HG02623 (cell line): ENCODE measurements around the gene SPEN.
"Not testable (repeated sequence)": the region's sequence is repeated elsewhere in the genome, so short reads cannot be mapped to it uniquely, and the experiment has no call there.

ENCODE experiments used
- ATAC-seq: cut with Tn5 transposase; IDR thresholded peaks from one replicate; pipeline ENCODE4 v1.9.1; 2021; ENCODE audit warnings: moderate library complexity; ENCODE audit not compliant: unreplicated experiment

Gene SPEN, protein sequence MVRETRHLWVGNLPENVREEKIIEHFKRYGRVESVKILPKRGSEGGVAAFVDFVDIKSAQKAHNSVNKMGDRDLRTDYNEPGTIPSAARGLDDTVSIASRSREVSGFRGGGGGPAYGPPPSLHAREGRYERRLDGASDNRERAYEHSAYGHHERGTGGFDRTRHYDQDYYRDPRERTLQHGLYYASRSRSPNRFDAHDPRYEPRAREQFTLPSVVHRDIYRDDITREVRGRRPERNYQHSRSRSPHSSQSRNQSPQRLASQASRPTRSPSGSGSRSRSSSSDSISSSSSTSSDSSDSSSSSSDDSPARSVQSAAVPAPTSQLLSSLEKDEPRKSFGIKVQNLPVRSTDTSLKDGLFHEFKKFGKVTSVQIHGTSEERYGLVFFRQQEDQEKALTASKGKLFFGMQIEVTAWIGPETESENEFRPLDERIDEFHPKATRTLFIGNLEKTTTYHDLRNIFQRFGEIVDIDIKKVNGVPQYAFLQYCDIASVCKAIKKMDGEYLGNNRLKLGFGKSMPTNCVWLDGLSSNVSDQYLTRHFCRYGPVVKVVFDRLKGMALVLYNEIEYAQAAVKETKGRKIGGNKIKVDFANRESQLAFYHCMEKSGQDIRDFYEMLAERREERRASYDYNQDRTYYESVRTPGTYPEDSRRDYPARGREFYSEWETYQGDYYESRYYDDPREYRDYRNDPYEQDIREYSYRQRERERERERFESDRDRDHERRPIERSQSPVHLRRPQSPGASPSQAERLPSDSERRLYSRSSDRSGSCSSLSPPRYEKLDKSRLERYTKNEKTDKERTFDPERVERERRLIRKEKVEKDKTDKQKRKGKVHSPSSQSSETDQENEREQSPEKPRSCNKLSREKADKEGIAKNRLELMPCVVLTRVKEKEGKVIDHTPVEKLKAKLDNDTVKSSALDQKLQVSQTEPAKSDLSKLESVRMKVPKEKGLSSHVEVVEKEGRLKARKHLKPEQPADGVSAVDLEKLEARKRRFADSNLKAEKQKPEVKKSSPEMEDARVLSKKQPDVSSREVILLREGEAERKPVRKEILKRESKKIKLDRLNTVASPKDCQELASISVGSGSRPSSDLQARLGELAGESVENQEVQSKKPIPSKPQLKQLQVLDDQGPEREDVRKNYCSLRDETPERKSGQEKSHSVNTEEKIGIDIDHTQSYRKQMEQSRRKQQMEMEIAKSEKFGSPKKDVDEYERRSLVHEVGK (N-terminal part only)

DNA sequence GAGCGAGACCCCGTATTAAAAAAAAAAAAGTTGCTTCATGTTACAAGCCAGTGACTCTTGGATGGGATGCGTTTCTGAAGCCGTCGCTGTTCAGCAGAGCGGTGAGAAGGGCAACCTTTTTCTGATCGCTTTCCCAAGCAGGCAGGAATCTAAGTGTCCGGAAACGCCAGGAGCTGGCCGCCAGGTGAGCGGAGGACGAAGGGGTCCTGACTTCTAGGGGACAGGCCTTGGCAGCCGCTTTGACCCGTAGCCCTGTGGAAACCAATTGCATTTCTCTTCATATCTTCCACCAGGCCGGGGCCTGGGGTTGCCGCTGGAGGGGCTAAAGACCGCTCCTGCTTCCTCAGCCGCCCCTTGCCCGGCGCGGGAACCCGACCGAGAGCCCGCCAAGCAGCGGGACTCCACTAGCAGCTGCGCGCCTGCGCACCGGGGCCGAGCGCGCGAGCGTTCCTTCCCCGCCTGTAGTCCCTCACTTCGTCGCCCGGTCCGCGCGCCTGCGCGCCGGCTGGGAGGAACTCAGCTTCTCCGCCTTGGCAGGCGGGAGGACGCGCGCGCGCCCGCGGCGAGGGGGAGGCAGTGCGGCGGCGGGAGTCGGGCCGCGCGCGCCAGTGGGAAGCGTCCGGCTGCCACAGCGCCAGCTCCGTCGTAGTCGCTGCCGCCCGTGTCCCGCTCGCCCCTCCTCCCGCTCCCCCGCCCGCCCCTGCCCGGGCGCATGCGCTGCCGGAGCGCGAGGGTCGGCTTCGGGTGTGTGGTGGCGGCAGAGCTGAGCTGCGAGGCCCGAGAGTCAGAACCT, at the start of gene SPEN:
SPEN (plus strand) TSS at position 608 of the 793 bp plus-strand sequence. CDS start 361 bp downstream, outside the sequence.
- peak; percentile 62 for ATAC-seq

DNA sequence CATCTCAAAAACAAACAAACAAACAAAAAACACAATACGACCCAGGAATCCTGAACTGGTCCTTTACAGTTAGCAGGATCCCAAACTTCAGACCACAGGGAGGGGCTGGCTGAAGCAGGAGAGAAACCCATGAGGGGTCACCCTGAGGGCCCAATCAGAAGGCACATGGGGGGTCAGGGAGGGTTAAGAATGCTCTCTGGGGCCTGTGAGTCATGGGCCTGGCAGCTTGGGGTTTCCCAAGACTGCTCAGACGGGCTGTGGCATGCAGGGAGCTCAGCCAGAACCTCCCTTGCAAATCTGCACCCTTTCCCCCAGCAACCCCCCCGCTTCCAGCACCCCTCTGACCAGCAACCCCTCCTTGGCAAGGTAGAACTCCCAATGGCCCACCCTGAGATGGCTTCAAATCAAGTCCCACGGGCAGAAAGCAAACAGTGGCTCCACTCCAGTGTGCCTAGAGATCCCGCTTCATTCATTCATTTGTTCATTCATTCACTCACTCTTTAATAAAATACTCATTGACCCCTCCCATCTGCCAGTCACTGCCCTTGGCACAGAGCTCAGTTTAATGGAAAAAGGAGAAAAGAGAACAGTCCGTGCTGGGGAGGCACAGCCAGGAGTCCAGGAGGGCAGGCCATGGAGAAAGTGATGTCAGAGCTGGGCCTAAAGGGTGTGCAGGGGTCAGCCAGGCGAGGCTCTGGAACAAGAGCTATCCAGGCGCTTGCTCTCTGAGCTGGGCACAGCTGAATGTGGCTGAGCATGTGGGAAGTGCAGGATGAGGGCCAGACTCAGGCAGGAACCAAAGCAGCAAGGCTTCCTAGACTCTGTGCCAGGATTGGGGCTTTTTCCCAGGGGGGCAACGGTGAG, 48.3 kb upstream of the SPEN start:
- no peak for ATAC-seq

DNA sequence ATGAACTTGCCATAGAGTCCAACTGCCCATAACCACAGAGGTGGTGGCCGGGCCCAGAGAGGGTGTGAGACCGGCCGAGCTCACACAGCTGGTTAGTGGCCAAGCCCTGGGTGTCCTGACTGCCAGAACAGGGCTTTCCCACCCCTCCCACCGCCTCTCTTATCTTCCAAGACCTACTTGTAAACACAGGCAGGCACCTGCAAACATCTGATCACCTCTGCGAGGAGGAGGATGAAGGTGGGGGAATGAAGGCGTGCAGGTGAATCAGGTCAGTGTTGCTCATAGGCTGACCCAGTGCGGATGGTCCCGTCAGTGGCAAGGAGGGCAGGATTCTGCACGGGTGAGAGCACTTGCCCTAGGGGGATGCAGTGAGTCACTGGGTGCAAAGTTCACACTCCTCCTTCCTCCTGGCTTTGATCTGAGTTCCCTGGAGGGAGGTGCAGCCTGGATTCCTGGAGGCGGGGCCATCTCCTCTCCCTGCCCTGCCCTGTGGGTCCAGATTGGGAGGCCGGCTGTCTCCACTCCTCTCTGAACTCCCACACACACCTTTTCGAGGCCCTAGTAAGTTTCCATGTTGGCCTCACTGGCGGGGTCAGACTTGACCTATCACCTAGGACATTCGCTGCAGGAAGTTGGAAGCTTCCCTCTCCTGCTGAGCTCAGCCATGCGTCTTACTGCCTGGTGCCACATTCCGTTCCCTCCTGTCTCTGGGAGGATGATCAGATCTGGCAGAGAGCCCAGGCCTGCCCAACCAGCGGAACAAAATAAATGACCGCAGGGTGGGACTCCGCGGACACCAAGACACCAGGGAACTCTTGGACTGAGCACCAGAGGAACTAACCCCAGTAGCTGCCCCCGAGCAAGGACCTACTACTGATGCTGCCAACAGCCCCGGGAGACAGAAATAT, 47.3 kb upstream of the SPEN start:
- ATAC-seq = no peak

DNA sequence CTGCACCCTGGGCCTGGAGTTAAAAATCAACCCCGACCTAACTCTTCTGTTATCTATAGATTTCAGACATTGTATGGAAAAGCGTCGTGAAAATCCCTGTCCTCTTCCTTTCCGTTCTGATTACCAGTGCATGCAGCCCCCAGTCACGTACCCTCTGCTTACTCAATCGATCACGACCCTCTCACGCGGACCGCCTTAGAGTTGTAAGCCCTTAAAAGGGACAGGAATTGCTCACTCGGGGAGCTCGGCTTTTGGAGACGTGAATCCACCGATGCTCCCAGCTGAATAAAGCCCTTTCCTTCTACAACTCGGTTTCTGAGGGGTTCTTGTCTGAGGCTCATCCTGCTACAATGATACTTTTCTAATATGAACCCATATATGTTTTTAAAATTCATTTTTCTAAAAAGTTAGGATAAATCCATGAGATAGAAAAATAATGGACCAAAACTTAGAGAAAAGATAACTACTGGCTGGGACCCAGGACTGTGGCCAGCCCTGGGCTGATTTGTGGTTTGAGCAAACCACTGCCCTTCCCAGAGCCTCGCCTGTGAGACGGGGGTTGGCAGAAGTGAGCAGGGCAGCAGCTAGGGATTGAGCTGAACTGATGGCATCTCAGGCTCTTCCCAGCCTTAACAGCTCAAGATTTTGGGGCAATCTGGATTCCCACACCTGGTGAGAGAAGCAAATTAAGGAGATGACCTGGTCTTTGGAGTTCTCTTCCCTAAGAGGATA, 45.1 kb upstream of the SPEN start:
- ATAC-seq = no peak

DNA sequence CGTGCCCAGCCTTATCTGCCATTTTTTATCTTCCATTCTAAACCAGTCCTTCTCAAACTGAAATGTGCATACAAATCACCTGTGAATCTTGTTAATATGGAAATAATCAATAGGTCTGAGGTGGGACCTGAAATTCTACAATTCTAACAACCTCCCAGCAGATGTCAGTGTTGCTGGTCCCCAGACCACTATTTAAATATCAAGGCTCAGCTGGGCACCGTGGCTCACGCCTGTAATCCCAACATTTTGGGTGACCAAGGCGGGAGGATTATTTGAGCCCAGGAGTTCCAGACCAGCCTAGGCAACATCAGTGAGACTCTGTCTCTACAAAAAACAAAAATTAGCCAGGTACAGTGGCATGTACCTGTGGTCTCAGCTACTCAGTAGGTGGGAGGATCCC, 44.1 kb upstream of the SPEN start:
- ATAC-seq = no peak

DNA sequence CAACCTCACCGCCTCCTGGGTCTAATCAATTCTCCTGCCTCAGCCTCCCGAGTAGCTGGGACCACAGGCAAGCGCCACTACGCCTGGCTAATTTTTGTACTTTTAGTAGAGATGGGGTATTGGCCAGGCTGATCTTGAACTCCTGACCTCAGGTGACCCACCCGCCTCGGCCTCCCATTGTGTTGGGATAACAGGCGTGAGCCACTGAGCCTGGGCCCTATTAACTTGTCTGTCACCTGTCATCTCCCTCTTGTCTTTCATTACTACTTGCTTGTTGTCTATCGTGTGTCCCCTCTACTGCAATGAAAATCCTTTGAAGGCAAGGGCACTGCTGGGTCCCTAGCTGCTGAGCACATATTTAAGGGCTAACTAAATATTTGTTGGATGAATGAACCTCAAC, 43.4 kb upstream of the SPEN start:
- no peak for ATAC-seq

DNA sequence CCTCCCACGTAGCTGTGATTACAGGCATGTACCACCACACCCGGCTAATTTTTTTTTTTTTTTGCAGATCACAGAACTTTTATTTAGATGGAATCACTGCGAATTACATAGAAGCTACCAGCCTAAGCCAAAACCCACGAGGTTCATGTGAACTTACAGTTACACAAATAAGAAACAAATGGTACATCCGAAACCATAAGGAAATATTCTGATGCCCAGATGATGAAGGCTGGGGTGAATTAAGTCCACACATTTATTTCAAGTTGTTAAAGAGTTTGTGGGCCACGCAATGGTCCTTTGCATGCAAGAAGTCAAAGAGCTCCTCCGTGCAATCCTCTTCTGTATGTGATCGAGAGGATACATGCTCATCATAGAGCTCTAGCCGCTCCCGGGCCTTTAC, 40.4 kb upstream of the SPEN start:
- ATAC-seq = no peak

DNA sequence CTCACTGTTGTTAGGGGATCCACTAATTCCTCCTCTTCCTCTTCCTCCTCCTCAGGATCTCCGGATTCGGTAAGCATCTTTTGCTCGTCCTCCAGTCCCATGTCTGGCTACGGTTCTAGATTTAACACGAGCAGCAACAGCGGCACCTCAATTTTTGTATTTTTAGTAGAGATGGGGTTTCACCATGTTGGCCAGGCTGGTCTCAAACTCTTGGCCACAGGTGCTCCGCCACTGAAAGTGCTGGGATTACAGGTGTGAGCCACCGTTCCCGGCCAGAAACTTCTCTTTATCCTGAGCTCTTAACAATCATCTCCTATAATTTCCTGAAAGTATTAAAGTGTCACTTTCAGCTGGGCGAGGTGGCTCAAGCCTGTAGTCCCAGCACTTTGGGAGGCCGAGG, 40.0 kb upstream of the SPEN start, which contains the start of gene UQCRHL:
UQCRHL (minus strand) TSS at position 101 of the 400 bp plus-strand sequence; CDS start at position 101, 0 bp downstream.
- ATAC-seq = not testable (repeated sequence)

DNA sequence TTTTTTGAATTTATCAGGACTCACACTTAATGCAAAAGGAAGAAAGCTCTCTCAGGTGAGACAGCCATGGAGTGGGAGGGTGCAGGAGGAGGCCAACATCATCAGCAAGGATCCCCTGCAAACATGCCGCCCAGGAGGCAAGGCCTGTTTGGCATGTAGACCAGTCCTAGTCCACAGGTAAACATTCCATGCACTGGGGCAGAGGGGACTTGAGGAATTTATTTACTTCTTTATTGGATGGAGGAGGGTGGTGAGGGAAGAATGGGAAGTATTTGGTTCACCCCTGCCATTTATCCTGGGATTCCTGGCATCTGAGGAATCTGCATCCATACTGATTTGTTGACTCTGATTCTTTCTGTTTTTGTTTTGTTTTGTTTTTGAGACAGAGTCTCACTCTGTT, 38.6 kb upstream of the SPEN start:
- no peak for ATAC-seq

DNA sequence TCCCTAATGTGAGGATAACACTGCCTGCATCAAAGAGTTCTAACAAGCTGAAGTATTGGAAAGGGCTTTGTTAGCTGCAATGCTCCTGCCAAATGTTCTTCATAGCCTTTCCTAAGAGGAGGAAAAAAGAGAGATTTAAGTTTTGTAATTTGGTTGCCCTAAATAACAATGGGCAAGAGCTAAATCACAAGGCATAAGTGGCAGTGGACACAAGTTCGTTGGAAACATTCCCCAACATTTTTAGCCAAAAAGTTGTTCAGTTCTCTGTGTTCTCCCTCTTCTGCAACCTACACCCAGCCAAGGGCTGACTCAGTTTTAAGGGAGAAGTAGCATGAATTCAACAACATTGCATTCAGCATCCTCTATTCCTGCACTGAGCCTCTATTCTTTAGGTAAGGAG, 37.4 kb upstream of the SPEN start:
- no peak for ATAC-seq

DNA sequence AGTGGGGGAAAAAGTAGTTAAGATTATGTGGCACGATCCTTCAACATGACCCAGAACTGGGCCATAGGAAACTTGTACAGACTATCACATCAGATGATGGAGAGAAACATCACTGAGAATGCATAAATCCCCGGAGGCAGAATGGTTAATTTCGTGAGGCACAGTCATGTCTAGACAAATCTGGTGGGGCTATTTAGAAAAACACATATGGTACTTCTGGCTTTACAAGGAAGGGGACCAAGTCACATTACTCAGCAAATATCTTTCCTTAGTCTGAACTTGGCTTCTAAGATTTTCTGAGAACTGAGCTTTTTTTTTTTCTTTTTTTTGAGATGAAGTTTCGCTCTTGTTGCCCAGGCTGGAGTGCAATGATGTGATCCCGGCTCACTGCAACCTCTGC, 30.8 kb upstream of the SPEN start:
- no peak for ATAC-seq

DNA sequence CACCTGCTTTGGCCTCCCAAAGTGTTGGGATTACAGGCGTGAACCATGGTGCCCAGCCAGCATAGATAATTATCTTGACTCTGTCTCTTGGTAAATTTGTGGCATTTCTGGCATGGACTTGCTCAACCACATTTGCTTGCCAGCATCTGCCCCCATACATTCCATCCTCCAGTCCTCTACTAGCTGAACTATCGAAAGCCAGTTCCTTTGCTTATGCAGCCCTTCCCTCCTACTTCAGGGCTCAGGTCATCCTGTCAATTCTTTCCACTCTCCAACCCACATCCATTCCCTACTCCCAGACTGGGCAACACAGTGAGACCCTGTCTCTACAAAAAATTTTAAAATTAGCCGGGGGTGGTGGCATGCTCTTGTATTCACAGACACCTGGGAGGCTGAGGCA, 27.0 kb upstream of the SPEN start:
- no peak for ATAC-seq

DNA sequence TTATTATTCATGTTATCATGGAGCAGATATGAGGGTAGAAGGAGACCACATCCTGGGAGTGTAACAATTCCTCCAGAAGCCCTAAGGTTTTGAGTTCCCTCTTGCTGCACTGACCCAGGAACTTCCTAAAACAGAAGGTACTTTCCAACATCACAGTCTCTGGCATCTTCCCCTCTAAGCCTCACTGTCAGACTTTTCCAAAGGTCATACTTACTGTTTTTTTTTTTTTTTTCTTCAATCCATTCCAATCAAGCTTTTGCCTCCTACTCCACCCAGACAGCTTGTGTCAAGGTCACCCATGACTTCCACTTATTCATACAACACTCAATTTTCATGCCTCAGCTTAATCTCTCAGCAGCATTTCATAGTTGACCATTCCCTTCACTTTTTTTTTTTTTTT, 21.7 kb upstream of the SPEN start:
- no peak for ATAC-seq

DNA sequence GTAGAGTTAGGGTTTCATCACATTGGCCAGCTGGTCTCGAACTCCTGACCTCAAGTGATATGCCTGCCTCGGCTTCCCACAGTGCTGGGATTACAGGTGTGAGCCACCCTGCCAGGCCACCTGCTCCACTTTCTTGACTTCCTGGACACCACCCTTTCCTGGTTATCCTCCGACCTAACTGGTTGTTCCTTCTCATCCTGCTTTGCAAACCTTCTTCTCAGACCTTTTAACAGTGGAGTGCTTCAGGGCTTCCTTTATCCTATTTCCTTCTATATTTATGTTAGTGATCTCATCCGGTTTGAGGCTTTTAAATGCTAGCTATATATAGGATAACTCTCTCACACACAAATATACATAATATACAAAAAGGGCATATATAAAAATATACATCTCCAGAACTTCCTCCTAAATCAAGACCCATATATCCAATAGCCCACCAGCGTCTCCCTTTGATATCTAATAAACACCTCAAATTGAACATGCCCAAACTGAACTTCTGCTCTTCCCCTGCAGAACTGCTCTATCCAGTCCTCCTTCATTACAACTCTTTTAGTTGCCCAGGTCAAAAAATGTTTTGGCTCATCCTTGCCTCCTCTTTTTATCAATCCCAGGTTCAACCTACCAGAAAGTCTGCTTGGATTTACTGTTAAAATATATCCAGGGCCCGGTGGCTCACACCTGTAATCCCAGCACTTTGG, 20.5 kb upstream of the SPEN start:
- ATAC-seq = no peak

DNA sequence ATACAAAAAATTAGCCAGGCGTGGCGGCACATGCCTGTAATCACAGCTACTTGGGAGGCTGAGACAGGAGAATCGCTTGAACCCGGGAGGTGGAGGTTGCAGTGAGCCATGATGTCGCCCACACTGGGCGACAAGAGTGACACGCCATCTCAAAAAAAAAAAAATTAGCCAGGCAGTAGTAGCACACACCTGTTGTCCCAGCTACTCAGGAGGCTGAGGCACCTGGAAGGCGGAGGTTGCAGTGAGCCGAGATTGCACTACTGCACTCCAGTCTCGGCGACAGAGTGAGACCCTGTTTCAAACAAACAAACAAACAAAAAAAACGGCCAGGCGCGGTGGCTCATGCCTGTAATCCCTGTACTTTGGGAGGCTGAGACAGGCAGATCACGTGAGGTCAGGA, 19.9 kb upstream of the SPEN start:
- ATAC-seq = not testable (repeated sequence)

DNA sequence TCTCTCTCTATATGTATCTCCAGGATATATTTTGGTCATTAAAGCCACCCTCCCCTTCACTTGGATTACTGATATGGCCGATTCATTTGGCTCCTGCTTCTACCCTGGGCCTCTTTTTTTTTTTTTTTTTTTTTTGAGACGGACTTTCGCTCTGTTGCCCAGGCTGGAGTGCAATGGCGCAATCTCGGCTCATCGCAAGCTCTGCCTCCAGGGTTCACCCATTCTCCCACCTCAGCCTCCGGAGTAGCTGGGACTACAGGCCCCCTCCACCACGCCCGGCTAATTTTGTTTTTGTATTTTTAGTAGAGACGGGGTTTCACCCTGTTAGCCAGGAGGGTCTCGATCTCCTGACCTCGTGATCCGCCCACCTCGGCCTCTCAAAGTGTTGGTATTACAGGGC, 18.6 kb upstream of the SPEN start:
- not testable (repeated sequence) for ATAC-seq

DNA sequence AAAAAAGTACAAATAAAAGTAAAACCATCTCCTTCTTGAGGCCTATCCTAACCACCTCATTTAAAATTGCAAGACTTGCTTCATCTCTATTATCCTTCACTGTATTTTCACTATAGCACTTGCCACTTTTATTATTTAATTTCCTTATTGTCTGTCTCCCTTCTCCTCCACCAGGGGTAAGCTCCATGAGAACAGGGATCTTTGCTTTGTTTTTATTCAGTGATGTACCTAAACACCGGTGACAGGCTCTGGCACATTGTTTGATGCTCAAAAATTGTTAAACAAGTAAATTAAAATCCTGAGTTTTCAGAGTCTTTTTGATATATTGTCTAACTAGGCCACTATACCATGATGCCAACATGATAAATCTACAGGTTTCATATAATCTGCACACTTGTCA, 17.2 kb upstream of the SPEN start:
- ATAC-seq = no peak
